Bronchial epithelial cell (primary cell): Measurements from ENCODE around the gene NPM1. TPM values are rescaled to one million over a fixed set of nuclear protein-coding genes. Genes with fewer than 3 reads are reported as not detected.
"Not testable (repeated sequence)": the region's sequence is repeated elsewhere in the genome, so short reads cannot be mapped to it uniquely, and the experiment has no call there.

Experiments used
- DNase-seq: peaks from one replicate; pipeline ENCODE4 v3.0.0-alpha.2; 2010; ENCODE audit warnings: low read depth
- FAIRE-seq: peaks from 2 replicates; lab custom pipeline; 2011; peaks lifted over from hg19 to GRCh38; lab: Jason Lieb, UNC
- H3K27me3 ChIP-seq: 2 replicates; pipeline ENCODE4 v1.5.1; 2011; ENCODE audit warnings: low read length; ENCODE audit not compliant: control insufficient read depth, insufficient read depth
- H3K36me3 ChIP-seq: 2 replicates; pipeline ENCODE4 v1.5.1; 2011; ENCODE audit warnings: low read length; ENCODE audit not compliant: control insufficient read depth, insufficient read depth
- H3K4me3 ChIP-seq: 2 replicates; pipeline ENCODE4 v1.5.1; 2011; ENCODE audit warnings: mild to moderate bottlenecking, low read depth, low read length, control low read depth
- CTCF ChIP-seq: IDR thresholded peaks from 2 replicates; pipeline ENCODE4 v1.5.1; 2011; ENCODE audit warnings: mild to moderate bottlenecking, moderate library complexity, low read length, control low read depth, inconsistent platforms; ENCODE audit not compliant: insufficient read depth, severe bottlenecking
- total RNA-seq: library from RNA; depleted of rRNA; stranded (reverse); fragments of >200 nt; gene quantifications from 2 replicates; pipeline ENCODE4 v1.2.1, GENCODE V29; 2014

The NPM1 gene
- total RNA-seq, 1 donor from 2014 or later, result 2,049 TPM

GRCh38 chr5:171395042-171395441, 7.4 kb downstream of the NPM1 start:
- no peaks in the 10 kb centered on the region for H3K27me3 ChIP-seq
- H3K4me3 ChIP-seq, result no peak overlapping the region
- no peak for FAIRE-seq
- TF ChIP-seq CTCF, result no peak
- DNase-seq, result no peak
- peaks cover 27% of the 10 kb centered on the region for H3K36me3 ChIP-seq

GRCh38 chr5:171396583-171396982, 8.9 kb downstream of the NPM1 start:
- not testable (repeated sequence) for FAIRE-seq, DNase-seq, H3K4me3 ChIP-seq, H3K27me3 ChIP-seq
- peaks cover 31% of the 10 kb centered on the region for H3K36me3 ChIP-seq

- H3K36me3 ChIP-seq, result peaks cover 27% of the 10 kb centered on the region
- DNase-seq (no peak), FAIRE-seq (no peak)
- no peak overlapping the region for H3K4me3 ChIP-seq
- no peaks in the 10 kb centered on the region for H3K27me3 ChIP-seq
- no peak for TF ChIP-seq CTCF
These were observed 9.5 kb downstream of the NPM1 start for GRCh38 chr5:171397190-171397589.

- H3K27me3 ChIP-seq, result no peaks in the 10 kb centered on the region
- DNase-seq, result no peak
- no peak for FAIRE-seq
- no peak overlapping the region for H3K4me3 ChIP-seq
- peaks cover 25% of the 10 kb centered on the region for H3K36me3 ChIP-seq
- no peak for TF ChIP-seq CTCF
These were observed 9.9 kb downstream of the NPM1 start for GRCh38 chr5:171397599-171397998.

GRCh38 chr5:171398660-171399059, 11.0 kb downstream of the NPM1 start:
- not testable (repeated sequence) for H3K4me3 ChIP-seq, FAIRE-seq, H3K27me3 ChIP-seq

GRCh38 chr5:171400169-171400568, 12.5 kb downstream of the NPM1 start:
- FAIRE-seq (no peak), DNase-seq (no peak)
- no peak for TF ChIP-seq CTCF
- Histone ChIP-seq H3K4me3 (no peak overlapping the region), H3K27me3 (no peaks in the 10 kb centered on the region), H3K36me3 (peaks cover 16% of the 10 kb centered on the region)

More at GRCh38 chr5:171398660-171399059, 11.0 kb downstream of the NPM1 start:
- peaks cover 23% of the 10 kb centered on the region for H3K36me3 ChIP-seq
- not testable (repeated sequence) for DNase-seq
